ENCODE measurements around the gene RPTOR.

RPTOR gene

DNA sequence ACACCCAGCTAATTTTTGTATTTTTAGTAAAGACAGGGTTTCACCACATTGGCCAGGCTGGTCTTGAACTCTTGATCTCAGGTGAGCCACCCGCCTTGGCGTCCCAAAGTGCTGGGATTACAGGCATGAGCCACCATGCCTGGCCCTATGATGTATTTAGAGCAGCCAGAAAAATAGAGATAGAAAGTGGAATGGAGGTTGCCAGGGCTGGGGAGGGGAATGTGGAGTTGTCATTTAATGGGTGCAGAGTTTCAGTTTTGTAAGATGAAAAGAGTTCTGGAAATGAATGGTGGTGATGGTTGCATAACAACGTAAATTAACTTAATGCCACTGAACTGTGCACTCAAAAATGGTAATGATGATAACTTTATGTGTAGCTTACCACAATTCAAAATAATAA lies 36.7 kb upstream of the RPTOR start:
- no peak overlapping the region for H3K4me3 ChIP-seq (ENCODE audit: low read depth, low read length)
- H3K9me3 ChIP-seq (ENCODE audit: control insufficient read depth, insufficient read depth, low read depth, low read length): no peaks in the 10 kb centered on the region
- CTCF ChIA-PET: no interaction called here
- H3K36me3 ChIP-seq (ENCODE audit: control insufficient read depth in 2 of 2, insufficient read depth in 1 of 2, low read length in 2 of 2): no peaks in the 10 kb centered on the region
- H3K4me1 ChIP-seq (ENCODE audit: control insufficient read depth, insufficient read depth, low read length): no peaks in the 10 kb centered on the region
- POLR2A ChIA-PET: no interaction called here
- TF ChIP-seq ZNF561 (tag by site-specific recombination; IDR thresholded peaks at IDR 0.05; ENCODE audit: borderline replicate concordance) (no peak), ZNF76 (tag by site-specific recombination; IDR thresholded peaks at IDR 0.05; ENCODE audit: borderline replicate concordance, low read depth) (no peak), ZFP3 (tag by site-specific recombination; IDR thresholded peaks at IDR 0.05; ENCODE audit: low read depth) (no peak), SP7 (tag by site-specific recombination; IDR thresholded peaks at IDR 0.05) (no peak), ZSCAN30 (tag by site-specific recombination; IDR thresholded peaks at IDR 0.05) (no peak), OSR2 (tag by site-specific recombination; IDR thresholded peaks at IDR 0.05) (no peak), ZNF830 (tag by site-specific recombination; IDR thresholded peaks at IDR 0.05; ENCODE audit: low read depth) (no peak), ZBTB20 (tag by site-specific recombination; IDR thresholded peaks at IDR 0.05) (no peak), ZNF174 (tag by site-specific recombination; IDR thresholded peaks at IDR 0.05) (no peak)
- no peak overlapping the region for H3K27ac ChIP-seq (ENCODE audit: extremely low read depth, low read depth, low read length)

DNA sequence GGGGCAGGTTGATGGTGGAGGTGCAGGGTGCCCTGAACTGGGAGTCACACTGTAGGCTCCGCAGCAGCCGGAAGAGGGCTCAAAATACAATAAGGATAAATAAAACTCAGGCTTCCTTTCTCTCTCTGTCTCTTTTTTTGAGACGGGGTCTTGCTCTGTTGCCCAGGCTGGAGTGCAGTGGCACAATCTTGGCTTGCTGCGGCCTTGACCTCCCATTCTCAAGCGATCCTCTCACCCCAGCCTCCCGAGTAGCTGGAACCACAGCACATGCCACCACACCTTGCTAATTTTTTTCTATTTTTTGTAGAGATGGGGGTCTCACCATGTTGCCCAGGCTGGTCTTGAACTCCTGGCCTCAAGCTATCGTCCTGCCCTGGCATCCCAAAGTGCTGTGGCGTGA lies 35.3 kb upstream of the RPTOR start:
- CTCF ChIA-PET: interaction anchor here (0.6 kb wide), 1 partner anchor 390 kb away, joined by 3 read pairs; no protein-coding TSS in a partner anchor

DNA sequence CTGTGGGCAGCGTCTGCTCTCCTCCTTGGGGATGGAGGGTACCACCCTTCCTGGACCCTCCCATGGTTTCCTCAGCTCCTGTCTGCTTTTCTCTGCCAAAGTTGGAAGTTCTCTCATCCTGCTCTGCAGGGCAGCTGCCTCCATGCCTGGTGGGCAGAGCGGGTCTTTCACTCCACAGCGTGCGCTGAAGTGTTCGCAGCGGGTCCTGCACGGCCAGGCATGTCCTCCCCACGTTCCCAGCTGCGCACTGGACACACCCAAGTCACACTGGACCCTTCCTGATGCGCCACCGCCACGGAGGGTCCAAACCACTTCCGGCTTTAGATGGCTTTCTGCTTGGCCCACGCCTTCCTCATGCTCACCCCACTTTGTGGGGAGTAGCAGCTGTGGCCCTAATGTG lies 34.5 kb upstream of the RPTOR start:
- ChIA-PET POLR2A (interaction anchor here (0.6 kb wide), 1 partner anchor 31 kb away, joined by 4 read pairs; no protein-coding TSS in a partner anchor), CTCF (interaction anchor here (0.6 kb wide), 2 partner anchors 35 to 389 kb away, joined by 3 read pairs; no protein-coding TSS in a partner anchor)
- H3K36me3 ChIP-seq (ENCODE audit: control insufficient read depth in 2 of 2, insufficient read depth in 1 of 2, low read length in 2 of 2): no peaks in the 10 kb centered on the region
- no peaks in the 10 kb centered on the region for H3K9me3 ChIP-seq (ENCODE audit: control insufficient read depth, insufficient read depth, low read depth, low read length)
- H3K4me1 ChIP-seq (ENCODE audit: control insufficient read depth, insufficient read depth, low read length): no peaks in the 10 kb centered on the region
- no peak overlapping the region for H3K4me3 ChIP-seq (ENCODE audit: low read depth, low read length)
- H3K27ac ChIP-seq (ENCODE audit: extremely low read depth, low read depth, low read length): no peak overlapping the region
- TF ChIP-seq ZNF76 (tag by site-specific recombination; IDR thresholded peaks at IDR 0.05; ENCODE audit: borderline replicate concordance, low read depth) (no peak), HOXD13 (CRISPR knock-in tag; IDR thresholded peaks at IDR 0.05; ENCODE audit: borderline replicate concordance) (no peak), ZNF221 (tag by site-specific recombination; IDR thresholded peaks at IDR 0.05; ENCODE audit: borderline replicate concordance) (no peak), ZNF514 (tag by site-specific recombination; IDR thresholded peaks at IDR 0.05) (no peak), ZNF768 (tag by site-specific recombination; IDR thresholded peaks at IDR 0.05) (no peak), ZNF266 (tag by site-specific recombination; IDR thresholded peaks at IDR 0.05; ENCODE audit: low read depth) (no peak), GFI1B (tag by site-specific recombination; IDR thresholded peaks at IDR 0.05) (no peak), ZNF624 (tag by site-specific recombination; IDR thresholded peaks at IDR 0.05) (no peak), ZNF19 (tag by site-specific recombination; IDR thresholded peaks at IDR 0.05; ENCODE audit: low read depth) (no peak), ZNF521 (tag by site-specific recombination; IDR thresholded peaks at IDR 0.05) (no peak), ZNF785 (tag by site-specific recombination; IDR thresholded peaks at IDR 0.05) (no peak), ZNF48 (tag by site-specific recombination; IDR thresholded peaks at IDR 0.05) (no peak), ZNF670 (tag by site-specific recombination; IDR thresholded peaks at IDR 0.05; ENCODE audit: low read depth) (no peak)
- TF ChIP-seq, protein P1, sequence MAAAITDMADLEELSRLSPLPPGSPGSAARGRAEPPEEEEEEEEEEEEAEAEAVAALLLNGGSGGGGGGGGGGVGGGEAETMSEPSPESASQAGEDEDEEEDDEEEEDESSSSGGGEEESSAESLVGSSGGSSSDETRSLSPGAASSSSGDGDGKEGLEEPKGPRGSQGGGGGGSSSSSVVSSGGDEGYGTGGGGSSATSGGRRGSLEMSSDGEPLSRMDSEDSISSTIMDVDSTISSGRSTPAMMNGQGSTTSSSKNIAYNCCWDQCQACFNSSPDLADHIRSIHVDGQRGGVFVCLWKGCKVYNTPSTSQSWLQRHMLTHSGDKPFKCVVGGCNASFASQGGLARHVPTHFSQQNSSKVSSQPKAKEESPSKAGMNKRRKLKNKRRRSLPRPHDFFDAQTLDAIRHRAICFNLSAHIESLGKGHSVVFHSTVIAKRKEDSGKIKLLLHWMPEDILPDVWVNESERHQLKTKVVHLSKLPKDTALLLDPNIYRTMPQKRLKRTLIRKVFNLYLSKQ (tag by site-specific recombination; IDR thresholded peaks at IDR 0.05; ENCODE audit: borderline replicate concordance): no peak
- TF ChIP-seq, protein P2, sequence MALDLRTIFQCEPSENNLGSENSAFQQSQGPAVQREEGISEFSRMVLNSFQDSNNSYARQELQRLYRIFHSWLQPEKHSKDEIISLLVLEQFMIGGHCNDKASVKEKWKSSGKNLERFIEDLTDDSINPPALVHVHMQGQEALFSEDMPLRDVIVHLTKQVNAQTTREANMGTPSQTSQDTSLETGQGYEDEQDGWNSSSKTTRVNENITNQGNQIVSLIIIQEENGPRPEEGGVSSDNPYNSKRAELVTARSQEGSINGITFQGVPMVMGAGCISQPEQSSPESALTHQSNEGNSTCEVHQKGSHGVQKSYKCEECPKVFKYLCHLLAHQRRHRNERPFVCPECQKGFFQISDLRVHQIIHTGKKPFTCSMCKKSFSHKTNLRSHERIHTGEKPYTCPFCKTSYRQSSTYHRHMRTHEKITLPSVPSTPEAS (tag by site-specific recombination; IDR thresholded peaks at IDR 0.05): no peak
- TF ChIP-seq, protein P3, sequence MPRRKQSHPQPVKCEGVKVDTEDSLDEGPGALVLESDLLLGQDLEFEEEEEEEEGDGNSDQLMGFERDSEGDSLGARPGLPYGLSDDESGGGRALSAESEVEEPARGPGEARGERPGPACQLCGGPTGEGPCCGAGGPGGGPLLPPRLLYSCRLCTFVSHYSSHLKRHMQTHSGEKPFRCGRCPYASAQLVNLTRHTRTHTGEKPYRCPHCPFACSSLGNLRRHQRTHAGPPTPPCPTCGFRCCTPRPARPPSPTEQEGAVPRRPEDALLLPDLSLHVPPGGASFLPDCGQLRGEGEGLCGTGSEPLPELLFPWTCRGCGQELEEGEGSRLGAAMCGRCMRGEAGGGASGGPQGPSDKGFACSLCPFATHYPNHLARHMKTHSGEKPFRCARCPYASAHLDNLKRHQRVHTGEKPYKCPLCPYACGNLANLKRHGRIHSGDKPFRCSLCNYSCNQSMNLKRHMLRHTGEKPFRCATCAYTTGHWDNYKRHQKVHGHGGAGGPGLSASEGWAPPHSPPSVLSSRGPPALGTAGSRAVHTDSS (tag by site-specific recombination; IDR thresholded peaks at IDR 0.05): no peak
- TF ChIP-seq, protein P4, sequence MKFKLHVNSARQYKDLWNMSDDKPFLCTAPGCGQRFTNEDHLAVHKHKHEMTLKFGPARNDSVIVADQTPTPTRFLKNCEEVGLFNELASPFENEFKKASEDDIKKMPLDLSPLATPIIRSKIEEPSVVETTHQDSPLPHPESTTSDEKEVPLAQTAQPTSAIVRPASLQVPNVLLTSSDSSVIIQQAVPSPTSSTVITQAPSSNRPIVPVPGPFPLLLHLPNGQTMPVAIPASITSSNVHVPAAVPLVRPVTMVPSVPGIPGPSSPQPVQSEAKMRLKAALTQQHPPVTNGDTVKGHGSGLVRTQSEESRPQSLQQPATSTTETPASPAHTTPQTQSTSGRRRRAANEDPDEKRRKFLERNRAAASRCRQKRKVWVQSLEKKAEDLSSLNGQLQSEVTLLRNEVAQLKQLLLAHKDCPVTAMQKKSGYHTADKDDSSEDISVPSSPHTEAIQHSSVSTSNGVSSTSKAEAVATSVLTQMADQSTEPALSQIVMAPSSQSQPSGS (tag by site-specific recombination; IDR thresholded peaks at IDR 0.05; ENCODE audit: low read depth): no peak

More for the DNA sequence above, 35.3 kb upstream of the RPTOR start:
- no peaks in the 10 kb centered on the region for H3K36me3 ChIP-seq (ENCODE audit: control insufficient read depth in 2 of 2, insufficient read depth in 1 of 2, low read length in 2 of 2)
- no peaks in the 10 kb centered on the region for H3K9me3 ChIP-seq (ENCODE audit: control insufficient read depth, insufficient read depth, low read depth, low read length)
- H3K4me1 ChIP-seq (ENCODE audit: control insufficient read depth, insufficient read depth, low read length): no peaks in the 10 kb centered on the region
- H3K27ac ChIP-seq (ENCODE audit: extremely low read depth, low read depth, low read length): no peak overlapping the region
- peak; percentile 76 for TF ChIP-seq ZNF121 (tag by site-specific recombination; IDR thresholded peaks at IDR 0.05)
- TF ChIP-seq, protein P2 (tag by site-specific recombination; IDR thresholded peaks at IDR 0.05): no peak
- no peak overlapping the region for H3K4me3 ChIP-seq (ENCODE audit: low read depth, low read length)
- POLR2A ChIA-PET: interaction anchor here (0.6 kb wide), 1 partner anchor 32 kb away, joined by 4 read pairs; no protein-coding TSS in a partner anchor
